HG02798 (cell line): ENCODE results near the gene PARD3.
"Not testable (repeated sequence)": the region's sequence is repeated elsewhere in the genome, so short reads cannot be mapped to it uniquely, and the experiment has no call there.

Source experiments
- ATAC-seq: cut with Tn5 transposase; IDR thresholded peaks from one replicate; pipeline ENCODE4 v1.9.1; 2021; ENCODE audit warnings: mild to moderate bottlenecking; ENCODE audit not compliant: unreplicated experiment, poor library complexity

PARD3 gene

DNA sequence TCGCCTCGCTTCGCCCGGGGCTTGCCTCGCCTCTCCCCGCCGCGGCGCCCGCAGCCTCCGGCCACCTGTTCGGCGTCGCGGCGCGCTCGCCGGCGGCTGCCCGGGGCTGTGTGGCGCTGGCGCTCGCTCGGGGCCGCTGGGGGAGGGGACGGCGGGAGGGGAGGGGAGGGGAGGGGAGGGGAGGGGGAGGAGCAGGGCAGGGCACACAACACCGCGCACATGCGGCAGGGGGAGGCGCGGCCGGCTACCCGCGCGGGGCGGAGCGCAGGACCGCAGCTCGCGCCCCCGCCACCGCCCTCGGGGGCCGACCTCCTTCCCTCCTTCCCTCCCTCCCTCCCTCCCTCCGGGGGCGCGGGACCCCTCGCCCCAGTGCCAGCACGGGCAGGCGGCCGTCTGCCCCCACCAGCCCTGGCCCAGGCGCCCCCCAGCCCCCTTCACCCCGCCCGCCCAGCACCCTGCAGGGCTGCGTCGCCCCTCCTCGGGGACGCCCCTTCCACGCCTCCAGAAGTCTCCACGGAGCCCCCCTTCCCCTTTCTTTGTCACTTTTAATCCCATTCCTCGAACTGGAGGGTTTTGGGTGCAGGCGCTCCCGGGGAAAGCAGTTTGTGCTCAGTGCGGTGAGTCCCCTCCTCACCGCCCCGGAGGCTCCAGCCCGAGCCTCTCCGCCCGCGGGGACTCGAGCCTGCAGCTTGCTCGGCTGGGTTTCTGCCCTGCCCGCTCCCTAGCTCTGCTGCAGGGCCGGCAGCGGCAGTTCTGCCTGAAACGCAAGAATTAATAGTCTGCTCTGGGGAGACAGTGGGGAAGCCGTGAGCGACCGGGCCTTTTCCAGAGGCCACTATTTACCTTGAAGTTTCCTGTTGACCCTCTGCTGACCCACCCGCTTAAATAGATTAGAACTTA, at the start of gene PARD3:
TSS of gene PARD3 (minus strand) at position 112 of the 900 bp plus-strand sequence. CDS start 301 bp downstream, outside the sequence.
- peak; percentile 56 for ATAC-seq

DNA sequence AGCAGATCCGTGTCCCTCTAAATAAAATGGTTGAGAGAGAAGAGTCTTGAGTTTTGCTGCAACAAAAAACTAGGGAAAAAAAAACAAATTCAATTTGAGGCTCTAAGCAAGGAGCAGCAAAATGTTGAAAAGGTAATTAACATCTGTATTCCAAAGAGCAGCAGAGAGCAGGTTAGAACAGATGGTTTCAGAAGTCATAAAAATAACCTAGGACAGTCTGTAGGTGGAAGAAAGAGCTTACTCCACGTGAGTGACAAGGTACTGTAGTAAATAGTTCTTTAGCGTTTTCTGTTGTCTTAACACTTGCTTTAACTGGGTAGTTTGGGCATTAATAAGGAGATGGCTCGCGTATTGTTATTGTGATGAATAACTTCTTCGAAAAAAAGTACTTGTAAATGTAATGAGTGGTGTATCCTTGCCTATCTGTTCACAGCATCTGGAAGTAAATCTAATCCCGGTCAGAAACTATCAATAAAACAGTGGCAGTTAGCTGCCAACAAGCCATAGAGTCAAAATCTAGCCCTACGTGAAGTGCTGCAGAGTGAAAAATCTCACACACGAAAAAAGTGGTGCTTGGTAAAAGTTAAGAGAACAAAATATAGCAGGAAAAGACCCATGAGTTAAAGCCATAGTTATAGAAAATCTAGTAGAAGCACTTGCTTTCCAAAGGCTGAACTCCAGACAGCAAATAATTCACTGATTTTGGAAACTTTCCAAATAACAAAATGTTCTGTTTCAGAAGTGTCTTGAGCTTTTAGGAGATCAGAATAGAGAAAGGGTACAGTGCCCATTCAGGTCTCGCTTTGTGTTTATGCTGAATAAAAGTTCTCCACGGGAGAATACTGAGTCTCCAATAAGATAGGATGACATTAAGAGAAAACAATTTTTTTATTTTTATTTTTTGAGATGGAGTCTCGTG, 49.3 kb upstream of the PARD3 start:
- no peak for ATAC-seq

- ATAC-seq, result no peak
These were observed 47.8 kb upstream of the PARD3 start for GRCh38 chr10:34862892-34863291.

GRCh38 chr10:34861293-34862021, 46.4 kb upstream of the PARD3 start:
- ATAC-seq, result no peak

GRCh38 chr10:34859170-34859569, 44.1 kb upstream of the PARD3 start:
- no peak for ATAC-seq

DNA sequence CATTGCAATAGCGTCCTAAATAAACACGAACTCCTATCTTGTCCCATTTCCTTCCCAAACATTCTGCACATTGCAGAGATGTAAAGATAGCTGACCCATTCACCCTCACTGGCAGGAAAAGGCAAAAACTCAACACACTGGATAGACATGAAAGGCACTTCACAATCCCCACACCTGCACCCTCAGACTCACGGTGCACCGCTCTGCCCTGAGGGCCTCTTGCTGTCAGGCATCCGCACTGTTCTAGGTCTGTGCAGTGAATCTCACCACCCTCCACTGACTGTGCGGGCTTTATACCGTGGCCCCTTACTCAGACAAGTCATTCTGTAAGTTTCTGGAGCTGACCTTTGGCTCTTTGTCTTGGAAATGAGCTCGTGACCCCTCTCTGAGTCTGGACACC, 42.9 kb upstream of the PARD3 start:
- no peak for ATAC-seq

DNA sequence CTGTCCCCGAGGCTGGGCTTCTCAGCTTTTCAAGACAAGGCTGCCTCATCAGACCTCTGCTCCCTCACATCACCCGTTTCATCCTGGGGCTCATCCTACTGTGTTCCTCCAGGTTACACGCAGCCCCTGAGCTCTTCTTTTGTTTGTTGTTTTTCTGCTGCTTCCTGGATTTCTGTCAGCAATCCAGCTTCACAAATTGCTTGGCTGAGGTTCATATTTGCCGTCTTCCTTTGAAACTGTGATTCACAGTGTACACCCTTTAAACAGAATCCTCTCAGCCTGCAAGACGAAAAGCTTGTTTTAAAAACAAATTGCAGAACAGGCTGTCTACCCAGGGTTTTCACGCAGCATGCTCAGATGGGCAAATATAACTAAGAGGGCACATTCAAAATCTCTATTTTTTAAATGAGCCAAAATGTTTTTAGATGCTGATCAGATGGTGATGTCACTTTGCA, 39.1 kb upstream of the PARD3 start:
- no peak for ATAC-seq

DNA sequence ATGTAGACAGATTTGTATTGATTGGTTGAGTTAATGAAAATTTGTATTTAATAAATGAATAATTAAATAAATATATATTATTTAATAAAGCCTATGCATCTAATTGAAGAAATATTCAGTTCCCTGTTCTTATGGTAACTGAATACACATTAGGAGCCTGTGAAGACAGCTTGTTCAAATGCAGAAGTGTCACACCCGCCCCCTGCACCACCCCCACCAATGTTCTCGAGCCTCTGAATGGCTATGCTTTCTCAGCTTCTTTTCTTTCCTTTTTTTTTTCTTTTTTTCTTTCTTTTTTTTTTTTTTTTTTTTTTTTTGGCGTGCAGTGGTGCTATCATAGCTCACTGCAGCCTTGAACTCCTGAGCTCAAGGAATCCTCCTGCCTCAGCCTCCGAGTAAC, 38.3 kb upstream of the PARD3 start:
- ATAC-seq, result no peak

DNA sequence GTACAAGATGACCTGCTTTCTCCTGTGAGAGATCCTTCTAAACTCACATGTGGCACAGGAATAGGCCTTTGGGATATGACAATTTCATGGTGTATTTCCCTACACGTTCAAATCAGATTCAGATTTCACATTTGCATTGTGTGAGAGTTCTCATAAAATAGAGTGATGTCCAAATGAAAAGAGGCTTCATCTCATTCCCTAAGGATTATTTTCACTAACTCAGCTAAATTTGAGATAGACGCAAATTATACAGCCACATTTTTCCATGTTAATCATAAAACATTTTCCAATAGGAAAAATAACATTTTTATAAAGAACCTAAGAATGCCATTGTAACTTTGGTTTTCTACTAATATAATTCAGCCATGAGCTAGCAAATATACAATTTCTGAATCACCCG, 35.5 kb upstream of the PARD3 start:
- no peak for ATAC-seq

DNA sequence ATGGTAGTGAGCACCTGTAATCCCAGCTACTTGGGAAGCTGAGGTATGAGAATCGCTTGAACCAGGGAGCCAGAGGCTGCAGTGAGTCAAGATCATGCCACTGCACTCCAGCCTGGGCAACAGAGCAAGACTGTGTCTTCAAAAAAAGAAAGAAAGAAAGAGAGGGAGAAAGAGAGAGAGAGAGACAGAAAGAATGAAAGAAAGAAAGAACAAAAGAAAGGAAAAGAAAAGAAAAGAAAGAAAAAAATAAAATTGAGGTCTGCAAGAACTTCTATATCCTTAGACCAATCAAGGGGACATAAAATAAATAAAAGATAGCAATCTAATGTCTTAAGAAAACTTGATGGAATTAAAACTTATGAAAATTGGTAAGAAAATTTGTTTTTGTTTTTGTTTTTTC, 34.9 kb upstream of the PARD3 start:
- ATAC-seq, result no peak

- no peak for ATAC-seq
These were observed 30.0 kb upstream of the PARD3 start for GRCh38 chr10:34845070-34845469.

DNA sequence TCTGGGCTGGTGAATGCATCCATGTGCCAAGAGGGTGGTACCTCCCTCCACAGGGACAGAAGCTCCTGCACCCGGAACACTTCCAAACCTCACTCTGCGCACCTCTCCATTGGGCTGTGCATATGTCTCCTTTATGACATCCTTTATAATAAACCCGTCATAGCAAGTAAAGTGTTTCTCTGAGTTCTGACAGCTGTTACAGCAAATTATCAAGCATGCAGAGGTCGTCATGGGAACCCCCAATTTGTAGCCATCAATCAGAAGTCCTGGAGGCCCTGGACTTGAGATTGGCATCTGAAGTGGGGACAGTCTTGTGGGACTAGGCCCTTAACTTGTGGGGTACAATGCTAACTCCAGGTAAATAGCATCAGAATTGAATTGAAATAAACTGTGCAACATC, 29.4 kb upstream of the PARD3 start:
- no peak for ATAC-seq

GRCh38 chr10:34843470-34843869, 28.4 kb upstream of the PARD3 start:
- not testable (repeated sequence) for ATAC-seq

- ATAC-seq, result no peak
These were observed 23.3 kb upstream of the PARD3 start for GRCh38 chr10:34838366-34838900.

- ATAC-seq, result peak; percentile 79
These were observed 20.9 kb upstream of the PARD3 start for GRCh38 chr10:34835908-34836508.

DNA sequence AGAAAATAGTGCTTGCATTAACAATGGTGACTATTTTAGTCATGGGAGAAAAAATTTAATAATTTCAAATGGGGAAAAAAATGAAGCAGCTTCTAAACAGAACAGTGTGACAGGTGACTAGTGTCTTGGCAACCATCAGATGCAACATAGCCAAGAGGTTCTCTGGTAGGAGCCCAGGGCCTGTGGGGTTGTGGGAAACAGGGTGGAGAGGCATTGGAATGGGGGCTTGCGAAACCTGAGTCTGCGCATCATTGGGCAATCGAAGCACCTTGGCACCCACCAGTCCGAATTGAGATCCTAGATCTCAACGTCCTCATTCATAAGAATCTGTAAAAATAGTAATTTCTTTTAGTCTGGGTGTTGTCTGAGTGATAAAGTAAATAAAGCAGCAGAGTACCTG, 19.2 kb upstream of the PARD3 start:
- ATAC-seq, result no peak

- no peak for ATAC-seq
These were observed 15.2 kb upstream of the PARD3 start for GRCh38 chr10:34830217-34830822.

DNA sequence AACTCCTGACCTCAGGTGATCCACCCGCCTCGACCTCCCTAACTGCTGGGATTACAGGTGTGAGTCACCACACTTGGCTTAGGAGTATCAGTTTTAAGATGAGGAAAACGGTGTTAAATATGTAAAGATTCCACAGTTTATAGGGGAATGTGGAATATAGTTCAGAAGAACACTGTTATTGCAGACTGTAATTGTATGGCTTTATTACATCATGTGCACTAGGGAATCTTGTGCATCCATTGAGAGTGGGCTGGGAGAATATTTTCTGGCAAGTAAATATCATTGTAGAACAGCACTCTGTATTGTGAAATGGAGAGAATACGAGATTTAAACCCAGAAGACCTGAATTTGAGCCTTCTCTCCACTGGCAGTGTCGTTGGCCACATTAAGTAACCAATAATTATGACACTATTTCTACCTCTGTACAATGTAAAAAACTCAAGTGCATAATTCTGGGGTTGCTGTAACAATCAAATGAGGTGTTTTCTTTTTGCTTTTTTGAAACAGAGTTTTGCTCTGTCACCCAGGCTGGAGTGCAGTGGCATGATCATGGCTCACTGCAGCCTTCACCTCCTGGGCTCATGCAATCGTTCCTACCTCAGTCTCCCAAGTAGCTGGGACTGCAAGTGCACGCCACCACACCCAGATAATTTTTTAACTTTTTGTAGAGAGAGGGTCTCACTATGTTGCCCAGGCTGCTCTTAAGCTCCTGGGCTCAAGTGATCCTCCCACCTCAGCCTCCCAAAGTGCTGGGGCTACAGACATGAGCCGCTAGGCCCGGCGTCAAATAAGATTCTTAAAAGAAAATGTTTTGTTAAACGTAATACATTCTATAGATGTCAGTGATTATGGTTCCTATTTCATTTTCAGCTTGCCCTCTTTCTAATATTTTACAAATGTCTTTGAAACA, 12.0 kb upstream of the PARD3 start:
- no peak for ATAC-seq
